GM19351 (cell line): ENCODE data around the gene LAMA2.

Experiments
- ATAC-seq: cut with Tn5 transposase; IDR thresholded peaks from one replicate; pipeline ENCODE4 v1.9.1; 2021; ENCODE audit warnings: mild to moderate bottlenecking, moderate library complexity; ENCODE audit not compliant: unreplicated experiment

The LAMA2 gene

GRCh38 chr6:129475477-129476247 is 592.7 kb downstream of the LAMA2 start:
- no peak for ATAC-seq

GRCh38 chr6:129476248-129476564 is 593.3 kb downstream of the LAMA2 start:
- no peak for ATAC-seq

DNA sequence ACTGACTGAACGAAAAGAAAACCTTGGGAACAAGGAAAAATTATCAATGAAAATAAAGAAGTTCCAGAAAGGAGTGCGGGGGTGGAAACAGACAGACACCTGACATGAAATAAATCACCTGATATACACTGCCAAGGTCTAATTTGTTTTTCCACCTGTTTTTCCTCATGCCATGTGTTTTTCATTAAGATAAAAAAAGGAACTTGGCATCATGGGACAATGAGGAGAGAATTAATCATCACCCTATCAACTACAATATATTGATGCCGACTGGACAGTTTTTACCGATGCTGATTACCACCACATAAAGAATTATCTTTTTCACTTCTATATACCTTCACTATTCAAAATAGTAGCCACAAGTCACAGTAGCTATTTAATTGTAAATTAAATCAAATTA is 593.9 kb downstream of the LAMA2 start:
- ATAC-seq = no peak

DNA sequence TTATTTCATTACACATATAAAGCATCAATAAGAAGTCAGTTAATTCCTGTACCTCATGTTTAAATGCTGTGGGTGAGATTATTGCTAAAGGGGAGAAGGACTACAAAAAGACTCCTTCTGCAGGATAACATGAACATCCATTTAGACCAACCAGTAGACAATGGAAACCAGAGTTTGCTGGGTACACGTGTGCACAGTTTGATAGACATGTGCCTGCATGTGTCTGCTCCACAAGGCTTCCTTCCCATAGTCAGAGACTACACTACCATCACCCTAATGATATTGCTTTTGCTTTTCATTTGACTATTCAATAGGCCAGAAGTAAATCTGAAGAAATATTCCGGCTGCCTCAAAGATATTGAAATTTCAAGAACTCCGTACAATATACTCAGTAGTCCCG is 595.4 kb downstream of the LAMA2 start:
- ATAC-seq = no peak

GRCh38 chr6:129481706-129482105 is 598.8 kb downstream of the LAMA2 start:
- no peak for ATAC-seq

DNA sequence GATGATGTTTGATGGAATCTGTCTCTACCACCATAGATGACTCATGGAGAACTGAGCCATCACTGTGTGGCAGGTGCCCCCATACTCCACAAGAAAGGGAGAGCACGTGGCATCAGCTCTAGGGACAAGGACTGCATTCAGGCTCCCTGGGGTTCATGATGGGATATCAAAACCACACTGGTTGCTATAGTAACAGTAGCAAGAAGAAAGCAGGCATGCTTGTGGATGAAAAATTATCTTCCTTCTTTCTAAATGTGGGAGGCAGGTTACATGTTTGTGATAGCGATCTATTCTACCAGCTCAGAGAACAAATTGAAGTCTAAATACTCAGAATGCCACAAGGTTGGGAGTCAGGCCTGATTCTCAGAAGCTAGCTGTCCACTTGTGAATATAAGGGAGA is 602.8 kb downstream of the LAMA2 start:
- no peak for ATAC-seq

DNA sequence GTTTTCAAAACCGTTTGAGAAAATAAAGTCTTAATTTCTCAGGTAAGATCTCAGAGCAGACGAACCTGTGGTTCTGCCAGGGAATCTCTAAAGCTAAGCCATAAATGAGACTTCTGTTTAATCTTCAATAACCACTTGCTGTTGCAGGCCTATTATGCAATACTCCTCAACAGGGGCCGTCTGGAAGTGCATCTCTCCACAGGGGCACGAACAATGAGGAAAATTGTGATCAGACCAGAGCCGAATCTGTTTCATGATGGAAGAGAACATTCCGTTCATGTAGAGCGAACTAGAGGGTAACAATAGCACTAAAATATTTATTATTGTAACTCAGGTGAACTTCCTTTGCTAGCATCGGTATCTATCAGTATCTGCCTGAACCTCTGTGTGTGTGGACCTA is 603.4 kb downstream of the LAMA2 start:
- no peak for ATAC-seq

DNA sequence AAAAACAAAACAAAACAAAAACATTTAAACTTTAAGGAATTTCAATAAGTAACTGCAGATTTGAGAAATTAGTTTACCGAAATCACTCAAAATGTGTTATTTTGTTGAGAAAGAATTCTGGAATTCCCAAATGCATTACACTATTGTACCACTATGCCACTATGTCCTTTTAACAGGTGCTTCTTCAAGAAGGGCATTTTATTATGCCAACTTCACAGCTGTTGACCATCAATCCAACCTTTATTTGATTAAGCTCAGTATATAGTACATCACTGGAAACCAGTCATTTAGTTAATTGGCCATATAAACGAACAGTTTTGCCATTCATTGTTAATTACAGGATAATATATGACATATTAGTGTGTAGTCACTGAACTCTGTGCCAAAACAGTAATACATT is 605.4 kb downstream of the LAMA2 start:
- ATAC-seq = no peak

DNA sequence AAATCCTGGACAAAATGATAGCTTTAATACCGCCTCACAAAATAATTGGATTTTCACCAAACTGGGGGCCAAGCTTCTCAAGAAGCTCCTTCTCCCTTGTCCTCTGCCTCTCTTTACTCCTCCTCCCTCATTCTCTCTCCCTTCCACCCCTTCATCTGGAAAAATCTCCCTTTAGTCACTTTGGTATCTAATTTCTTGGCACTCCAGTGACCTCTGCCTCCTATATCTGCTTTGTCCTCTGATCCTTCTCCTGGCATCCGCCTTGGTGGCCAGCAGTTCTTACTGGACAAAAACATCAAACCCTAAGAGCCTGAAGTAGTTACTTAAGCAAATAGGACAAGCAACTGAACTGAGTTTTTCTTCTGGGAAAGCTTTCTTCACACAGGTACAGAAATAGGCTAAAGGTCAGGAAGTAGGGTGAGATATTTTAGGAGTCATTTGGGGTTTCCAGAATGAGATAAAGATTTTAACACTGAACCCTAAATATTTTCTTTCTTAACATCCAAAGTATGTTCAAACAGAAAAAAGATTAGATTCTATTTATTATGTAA is 606.4 kb downstream of the LAMA2 start:
- ATAC-seq = no peak

- ATAC-seq = peak; percentile 81
Measured at GRCh38 chr6:129490521-129491255, 607.8 kb downstream of the LAMA2 start.

- peak; percentile 2 for ATAC-seq
Measured at GRCh38 chr6:129491436-129491835, 608.5 kb downstream of the LAMA2 start.

DNA sequence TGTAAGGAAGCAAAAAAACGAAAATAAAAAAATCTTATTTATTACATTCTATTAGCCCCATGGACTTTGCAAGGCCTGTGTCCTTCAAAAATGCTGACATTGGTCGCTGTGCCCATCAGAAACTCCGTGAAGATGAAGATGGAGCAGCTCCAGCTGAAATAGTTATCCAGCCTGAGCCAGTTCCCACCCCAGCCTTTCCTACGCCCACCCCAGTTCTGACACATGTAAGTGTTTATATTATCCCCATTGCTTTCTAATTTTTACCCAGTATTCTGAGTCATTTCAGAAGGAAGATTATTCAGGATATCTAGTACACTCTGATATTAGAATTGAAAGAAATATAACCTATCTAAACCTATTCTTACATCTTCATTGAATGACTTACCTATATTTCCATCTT is 609.3 kb downstream of the LAMA2 start:
- ATAC-seq = no peak

GRCh38 chr6:129493354-129493902 is 610.5 kb downstream of the LAMA2 start:
- ATAC-seq = no peak

GRCh38 chr6:129494099-129494498 is 611.2 kb downstream of the LAMA2 start:
- ATAC-seq = no peak

GRCh38 chr6:129494586-129494985 is 611.6 kb downstream of the LAMA2 start:
- ATAC-seq = no peak

DNA sequence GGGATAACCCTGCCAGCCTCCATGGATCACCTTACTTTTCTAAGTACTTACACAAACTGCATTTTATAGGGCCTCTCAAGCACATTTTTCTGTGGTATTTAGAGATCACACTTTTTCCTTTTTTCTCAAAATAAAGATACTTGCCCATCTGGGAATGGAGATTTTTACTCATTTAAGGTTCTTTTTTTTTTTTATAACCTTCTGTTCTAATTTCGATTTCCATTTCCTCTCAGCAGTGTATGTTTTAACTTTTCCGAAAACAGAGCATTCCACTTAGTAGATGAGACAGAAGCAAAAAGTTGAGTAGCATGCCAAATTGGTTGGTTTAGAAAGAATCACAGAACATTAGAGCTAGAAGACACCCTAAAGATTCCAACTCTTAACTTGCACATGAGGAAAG is 612.7 kb downstream of the LAMA2 start:
- ATAC-seq = no peak

GRCh38 chr6:129497481-129498441 is 614.8 kb downstream of the LAMA2 start:
- ATAC-seq = no peak

GRCh38 chr6:129498541-129498940 is 615.6 kb downstream of the LAMA2 start:
- ATAC-seq = no peak

DNA sequence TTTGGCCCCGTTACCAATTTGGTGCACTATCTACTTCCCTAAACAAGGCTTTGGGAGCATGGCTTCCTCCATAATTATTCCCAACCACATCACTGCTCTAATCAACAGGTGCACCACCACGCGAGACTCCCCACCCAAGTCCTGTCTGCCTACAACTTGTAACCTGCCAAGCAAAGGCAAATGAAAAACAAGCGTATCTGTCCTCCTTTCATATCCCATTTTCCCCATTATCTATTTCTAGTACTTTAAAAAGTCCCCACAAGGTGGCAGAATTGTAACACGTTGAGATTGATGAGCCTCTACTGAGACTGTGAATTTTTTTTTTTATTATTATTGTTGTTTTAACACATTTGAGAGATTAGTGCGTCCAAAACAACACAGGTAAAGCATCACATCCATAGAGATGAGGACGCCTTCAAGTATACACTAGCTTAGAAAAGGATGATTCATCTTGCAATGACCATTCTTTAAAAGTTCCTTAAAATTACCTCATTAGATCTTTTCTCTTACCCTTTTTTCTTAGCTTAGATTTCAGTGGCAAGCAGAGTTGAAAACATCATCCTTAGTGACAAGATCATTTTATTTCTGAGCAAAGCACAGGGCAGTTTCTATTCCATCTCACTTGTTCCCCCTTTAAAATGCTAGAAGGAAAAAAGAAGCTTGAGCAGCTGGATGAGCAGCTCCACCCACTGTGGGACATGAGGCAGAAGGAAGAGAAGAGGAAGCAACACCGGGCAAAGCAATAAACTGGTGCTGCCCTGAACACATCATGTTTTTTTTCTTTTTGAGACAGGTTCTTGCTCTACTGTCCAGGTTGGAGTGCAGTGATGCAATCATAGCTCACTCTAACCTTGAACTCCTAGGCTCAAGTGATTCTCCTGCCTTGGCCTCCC is 616.3 kb downstream of the LAMA2 start:
- peak; percentile 86 for ATAC-seq

DNA sequence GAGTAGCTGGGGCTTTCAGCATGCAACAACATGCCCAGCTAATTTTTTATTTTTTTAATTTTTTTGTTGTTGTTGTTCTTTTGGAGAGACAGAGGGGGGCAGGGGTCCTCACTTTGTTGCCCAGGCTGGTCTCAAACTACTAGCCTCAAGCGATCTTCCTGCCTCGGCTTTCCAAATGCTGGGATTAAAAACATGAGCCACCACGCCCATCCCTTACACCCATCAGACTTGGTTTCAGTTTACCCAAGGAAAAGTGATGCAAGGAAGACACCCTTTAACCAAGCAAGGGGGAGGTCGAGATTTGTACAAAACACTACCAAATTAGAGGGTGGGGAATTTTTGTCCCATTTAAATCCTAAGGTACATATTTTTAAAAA is 616.9 kb downstream of the LAMA2 start:
- ATAC-seq = no peak
